Duodenal mucosa (tissue), 2 donors: Measurements from ENCODE around the gene ZNF407.

Source experiments
- H3K27ac ChIP-seq: one replicate; pipeline ENCODE4 v1.7.0; 2013; ENCODE audit warnings: low read depth, low read length
- H3K27me3 ChIP-seq, 2 donors: one replicate each; pipeline ENCODE4 v1.7.0; 2013; ENCODE audit warnings: low read length in 2 of 2, control low read depth in 1 of 2; ENCODE audit not compliant: insufficient read depth in 2 of 2, control insufficient read depth in 1 of 2
- H3K36me3 ChIP-seq, 2 donors: one replicate each; pipeline ENCODE4 v1.7.0; 2013; ENCODE audit warnings: low read length in 2 of 2, control low read depth in 1 of 2; ENCODE audit not compliant: insufficient read depth in 2 of 2, control insufficient read depth in 1 of 2
- H3K4me1 ChIP-seq, 2 donors: one replicate each; pipeline ENCODE4 v1.7.0; 2013; ENCODE audit warnings: low read length in 2 of 2, control low read depth in 1 of 2; ENCODE audit not compliant: insufficient read depth in 2 of 2, control insufficient read depth in 1 of 2
- H3K4me3 ChIP-seq, 2 donors: one replicate each; pipeline ENCODE4 v1.7.0; 2013; ENCODE audit warnings: low read length in 2 of 2, low read depth in 1 of 2
- H3K9ac ChIP-seq, 2 donors: one replicate each; pipeline ENCODE4 v1.7.0; 2013; ENCODE audit warnings: low read length in 2 of 2, low read depth in 1 of 2
- H3K9me3 ChIP-seq, 2 donors: one replicate each; pipeline ENCODE4 v1.7.0; 2013; ENCODE audit warnings: low read length in 2 of 2, control low read depth in 1 of 2; ENCODE audit not compliant: control insufficient read depth in 1 of 2

Gene ZNF407

DNA sequence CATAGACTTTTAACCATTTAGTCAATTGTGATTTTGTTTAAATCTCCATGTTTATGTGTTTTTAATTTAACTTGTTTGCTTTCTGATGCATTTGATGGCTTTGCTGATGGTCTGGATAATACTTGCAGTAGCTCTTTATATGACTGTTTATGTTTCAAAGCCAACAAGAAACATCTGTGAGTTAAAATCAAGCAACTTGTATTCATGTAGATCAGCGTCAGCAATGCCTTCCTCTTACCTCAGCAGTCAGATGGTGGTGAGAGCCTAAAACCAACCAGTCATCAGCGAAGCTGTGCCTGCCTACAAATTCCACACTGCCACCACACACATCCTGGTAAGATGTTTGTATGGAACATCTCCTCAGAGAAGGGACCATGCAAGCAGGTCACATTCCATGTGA lies 379.4 kb downstream of the ZNF407 start:
- Histone ChIP-seq H3K36me3 (no peaks in the 10 kb centered on the region), H3K27me3 (no peaks in the 10 kb centered on the region), H3K27ac (no peak overlapping the region), H3K9ac (no peak overlapping the region), H3K4me3 (no peak overlapping the region), H3K9me3 (no peaks in the 10 kb centered on the region), H3K4me1 (peaks cover 5 to 18% of the 10 kb centered on the region in 2 donors)

DNA sequence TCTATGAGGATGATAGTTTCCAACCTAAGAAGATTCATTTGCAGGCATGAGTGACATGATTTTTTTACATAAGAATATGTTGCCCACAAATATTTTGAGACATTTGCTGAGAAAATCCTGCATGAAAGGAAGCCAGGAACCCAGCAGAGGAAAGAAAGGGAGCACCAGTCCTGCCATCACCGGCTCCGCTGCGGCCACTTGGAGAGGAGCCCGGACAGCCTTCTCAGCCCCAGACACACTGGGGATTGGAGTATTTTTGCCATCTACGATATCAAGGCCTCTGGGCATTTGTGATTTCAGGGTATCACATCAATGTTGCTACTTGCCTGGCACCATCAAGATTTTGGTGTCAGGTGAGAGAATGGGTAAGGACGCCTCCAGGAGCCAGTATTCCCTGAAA lies 383.0 kb downstream of the ZNF407 start:
- peaks cover 5 to 15% of the 10 kb centered on the region in 2 donors for H3K4me1 ChIP-seq
- no peaks in the 10 kb centered on the region for H3K36me3 ChIP-seq

DNA sequence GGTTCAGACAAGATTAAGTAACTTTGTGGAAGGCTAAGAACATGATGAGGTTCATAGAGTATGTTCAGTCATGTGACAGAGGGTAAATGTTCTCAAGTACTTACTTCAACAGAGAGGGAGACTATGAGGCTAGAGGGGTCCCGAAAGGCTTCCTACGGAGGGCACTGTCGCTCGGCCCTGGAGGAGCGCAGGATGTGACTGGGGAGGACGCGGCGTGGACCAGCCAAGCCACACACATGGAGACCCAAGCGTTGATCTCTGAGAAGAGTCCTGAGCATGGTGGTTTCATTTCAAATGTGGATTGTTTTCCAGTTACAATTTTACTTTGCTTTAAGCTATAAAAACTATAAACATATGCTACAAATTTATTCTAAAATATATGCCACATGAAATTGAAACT lies 383.8 kb downstream of the ZNF407 start:
- no peaks in the 10 kb centered on the region for H3K36me3 ChIP-seq
- H3K27ac ChIP-seq: no peak overlapping the region
- no peak overlapping the region for H3K4me3 ChIP-seq
- no peaks in the 10 kb centered on the region for H3K9me3 ChIP-seq
- no peak overlapping the region for H3K9ac ChIP-seq
- peaks cover 3 to 9% of the 10 kb centered on the region in 2 donors for H3K4me1 ChIP-seq
- no peaks in the 10 kb centered on the region for H3K27me3 ChIP-seq

More for the DNA sequence above, 383.0 kb downstream of the ZNF407 start:
- H3K9ac ChIP-seq: no peak overlapping the region
- H3K4me3 ChIP-seq: no peak overlapping the region
- H3K9me3 ChIP-seq: no peaks in the 10 kb centered on the region
- H3K27me3 ChIP-seq: no peaks in the 10 kb centered on the region
- no peak overlapping the region for H3K27ac ChIP-seq

DNA sequence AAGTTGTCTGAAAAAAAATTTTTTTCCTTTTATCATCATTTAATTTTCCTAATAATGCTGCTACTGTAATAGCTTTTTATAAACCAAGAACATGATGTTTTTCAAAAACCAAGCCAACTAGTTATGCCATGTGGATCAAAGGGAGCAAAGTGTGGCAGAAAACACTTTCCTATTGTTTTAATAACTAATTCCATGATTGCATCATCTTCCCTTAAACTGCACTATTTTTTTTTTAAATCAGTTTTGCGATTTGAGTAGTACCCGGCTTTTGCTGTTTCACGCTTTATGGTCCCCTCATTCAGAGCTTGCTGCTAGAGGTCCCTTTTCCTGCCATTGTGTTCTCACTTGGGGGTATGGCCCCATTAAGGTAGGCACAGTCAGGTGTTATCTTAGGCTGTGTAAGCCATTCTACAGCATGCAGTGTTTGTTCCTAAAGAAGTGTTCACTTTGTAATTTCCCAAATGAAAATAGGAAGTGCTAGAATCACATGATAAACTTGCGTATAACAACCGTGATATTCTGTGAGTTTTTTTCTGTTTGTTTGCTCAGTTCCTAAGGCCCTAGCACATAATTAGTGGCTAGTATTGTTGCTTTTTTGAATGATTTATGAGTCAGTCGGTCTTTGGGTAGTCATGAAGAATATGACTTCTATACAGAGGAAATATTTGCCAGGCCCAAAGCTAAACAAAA lies 385.4 kb downstream of the ZNF407 start:
- Histone ChIP-seq H3K4me3 (no peak overlapping the region), H3K4me1 (no peaks in the 10 kb centered on the region), H3K27ac (no peak overlapping the region), H3K9ac (no peak overlapping the region), H3K36me3 (no peaks in the 10 kb centered on the region), H3K9me3 (no peaks in the 10 kb centered on the region), H3K27me3 (no peaks in the 10 kb centered on the region)

DNA sequence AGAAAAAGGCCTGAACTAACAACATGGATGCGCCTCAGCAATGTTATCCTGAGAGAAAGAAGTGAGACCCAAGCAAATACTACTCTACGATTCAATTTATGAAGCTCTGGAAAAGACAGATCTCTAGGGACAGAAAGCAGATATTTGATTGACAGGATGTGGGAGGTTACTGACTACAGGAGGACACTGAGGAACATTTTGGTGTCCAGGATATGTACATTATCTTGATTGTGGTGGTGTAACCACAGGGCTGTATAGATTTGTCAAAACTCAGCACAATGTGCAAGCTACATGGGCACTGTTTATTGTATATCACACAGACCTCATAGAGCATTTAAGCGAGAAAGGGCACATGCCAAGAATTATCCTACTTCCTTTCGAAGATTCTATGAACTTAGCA lies 391.5 kb downstream of the ZNF407 start:
- Histone ChIP-seq H3K9ac (no peak overlapping the region), H3K9me3 (no peaks in the 10 kb centered on the region), H3K27ac (no peak overlapping the region), H3K36me3 (no peaks in the 10 kb centered on the region), H3K27me3 (no peaks in the 10 kb centered on the region), H3K4me1 (peaks cover 0 to under 1% of the 10 kb centered on the region in 2 donors), H3K4me3 (no peak overlapping the region)

DNA sequence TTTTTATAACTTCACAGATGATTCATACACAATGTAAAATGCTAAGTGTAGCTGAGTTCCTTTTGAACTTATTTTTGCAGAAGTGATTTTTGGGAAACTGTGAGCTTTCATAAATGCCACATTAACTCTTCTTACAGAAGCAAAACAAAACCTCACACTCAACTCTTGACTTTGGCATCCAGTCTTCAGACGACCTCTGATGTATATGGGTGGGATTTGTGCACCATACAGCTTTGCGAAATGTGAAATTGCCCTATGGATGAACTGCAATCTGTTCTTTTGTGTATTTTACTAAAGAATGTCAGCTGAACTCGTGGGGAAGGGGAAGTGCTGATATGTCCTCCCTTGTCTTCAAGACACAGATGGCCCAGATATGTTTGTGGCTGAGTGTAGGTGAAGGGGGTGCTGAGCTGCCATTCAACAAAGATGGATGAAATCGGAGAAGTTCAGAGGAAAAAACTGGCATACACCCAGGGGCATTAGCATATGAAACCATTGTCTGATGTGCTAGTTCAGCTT lies 393.0 kb downstream of the ZNF407 start:
- H3K27ac ChIP-seq: no peak overlapping the region
- no peaks in the 10 kb centered on the region for H3K9me3 ChIP-seq
- no peak overlapping the region for H3K4me3 ChIP-seq
- H3K9ac ChIP-seq: no peak overlapping the region
- no peaks in the 10 kb centered on the region for H3K36me3 ChIP-seq
- H3K4me1 ChIP-seq: peaks cover 0 to 8% of the 10 kb centered on the region in 2 donors
- no peaks in the 10 kb centered on the region for H3K27me3 ChIP-seq

DNA sequence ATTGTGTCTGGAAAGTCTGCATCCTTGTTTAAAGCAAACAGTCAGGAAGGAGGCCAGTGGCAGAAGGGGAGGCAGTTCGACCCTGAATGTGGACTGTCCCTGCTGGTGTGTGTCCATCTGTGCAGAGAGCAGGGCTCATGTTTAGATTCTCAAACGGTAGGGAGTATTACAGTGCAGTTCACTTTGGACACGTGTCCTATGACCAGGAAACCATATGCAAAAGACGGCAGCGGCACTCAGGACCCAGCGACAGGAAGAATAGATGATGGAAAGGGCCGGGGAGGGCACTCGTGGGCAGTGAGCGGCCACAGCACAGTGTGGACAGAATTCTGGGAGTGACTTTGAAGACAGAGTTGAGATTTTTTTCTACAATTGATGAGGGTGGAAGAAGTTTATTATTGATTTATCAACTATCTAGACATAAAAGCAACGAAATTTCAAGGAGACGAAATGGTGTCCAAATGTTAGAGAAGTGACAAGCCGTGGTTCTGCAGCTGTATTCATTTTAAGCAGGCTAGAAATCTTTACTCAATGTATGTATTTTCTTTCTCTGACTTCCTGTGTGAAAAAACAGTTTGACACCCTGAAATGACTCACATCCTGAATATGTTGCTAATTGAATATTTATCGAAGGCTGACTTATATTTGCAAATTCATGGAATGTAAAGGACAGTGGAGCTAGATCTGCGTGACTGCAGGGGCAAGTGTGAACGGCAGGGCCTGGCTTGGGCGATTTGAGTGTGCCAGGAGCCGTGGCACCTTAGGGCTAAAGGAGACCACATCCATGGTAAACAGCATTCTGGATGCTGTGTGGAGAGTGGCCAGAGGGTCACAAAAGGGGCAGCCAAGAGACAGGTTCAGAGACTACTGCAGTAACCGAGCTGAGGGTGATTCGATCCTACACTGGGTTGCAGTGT lies 397.1 kb downstream of the ZNF407 start:
- H3K27ac ChIP-seq: no peak overlapping the region
- H3K4me1 ChIP-seq: peaks cover 0 to 8% of the 10 kb centered on the region in 2 donors
- peak overlapping the region; percentile 11 to 46 for H3K4me3 ChIP-seq

DNA sequence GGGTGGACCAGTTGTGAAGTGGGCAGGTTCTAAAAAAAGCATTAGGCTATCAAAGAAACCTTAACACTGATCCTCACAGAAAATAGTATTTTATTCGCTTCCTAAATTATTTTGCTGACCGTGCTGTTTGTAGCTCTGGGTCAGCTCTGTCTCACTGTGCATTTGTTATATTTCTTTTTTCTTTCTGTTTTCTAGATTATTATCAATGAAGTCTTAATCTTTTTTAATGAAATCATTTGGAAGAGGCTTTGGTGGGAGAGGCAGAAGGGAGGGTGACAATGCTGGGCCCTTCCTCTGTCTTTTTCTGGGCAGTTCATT lies 397.7 kb downstream of the ZNF407 start:
- Histone ChIP-seq H3K4me1 (peaks cover 0 to 8% of the 10 kb centered on the region in 2 donors), H3K9ac (no peak overlapping the region), H3K27me3 (no peaks in the 10 kb centered on the region), H3K27ac (no peak overlapping the region), H3K36me3 (no peaks in the 10 kb centered on the region), H3K4me3 (peak overlapping the region in 1 of 2 donors; percentile 46), H3K9me3 (no peaks in the 10 kb centered on the region)

More for the DNA sequence above, 397.1 kb downstream of the ZNF407 start:
- H3K9ac ChIP-seq: no peak overlapping the region
- no peaks in the 10 kb centered on the region for H3K27me3 ChIP-seq
- no peaks in the 10 kb centered on the region for H3K9me3 ChIP-seq
- no peaks in the 10 kb centered on the region for H3K36me3 ChIP-seq

DNA sequence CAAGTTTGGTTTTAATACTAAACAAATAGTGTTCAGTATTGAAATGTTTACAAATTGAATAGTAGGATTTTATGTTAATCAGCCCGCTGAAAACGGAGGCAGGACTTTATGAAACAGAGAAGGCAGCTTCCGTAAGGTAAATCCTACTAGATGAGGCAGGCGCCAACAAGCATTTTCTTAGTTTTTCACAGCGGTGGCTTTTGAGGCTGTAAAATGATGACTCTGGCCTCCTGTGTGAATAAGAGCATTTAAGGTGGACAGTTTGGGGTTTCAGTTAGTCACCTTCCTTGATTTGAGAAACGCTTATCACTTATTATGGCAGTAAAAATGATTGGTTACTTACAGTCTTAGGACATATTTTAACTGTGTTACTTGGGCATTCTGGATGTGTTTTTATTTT lies 398.4 kb downstream of the ZNF407 start:
- H3K36me3 ChIP-seq: no peaks in the 10 kb centered on the region
- H3K4me3 ChIP-seq: no peak overlapping the region
- peaks cover 0 to 8% of the 10 kb centered on the region in 2 donors for H3K4me1 ChIP-seq
- H3K27ac ChIP-seq: no peak overlapping the region
- H3K9ac ChIP-seq: no peak overlapping the region
- H3K27me3 ChIP-seq: no peaks in the 10 kb centered on the region
- H3K9me3 ChIP-seq: no peaks in the 10 kb centered on the region

DNA sequence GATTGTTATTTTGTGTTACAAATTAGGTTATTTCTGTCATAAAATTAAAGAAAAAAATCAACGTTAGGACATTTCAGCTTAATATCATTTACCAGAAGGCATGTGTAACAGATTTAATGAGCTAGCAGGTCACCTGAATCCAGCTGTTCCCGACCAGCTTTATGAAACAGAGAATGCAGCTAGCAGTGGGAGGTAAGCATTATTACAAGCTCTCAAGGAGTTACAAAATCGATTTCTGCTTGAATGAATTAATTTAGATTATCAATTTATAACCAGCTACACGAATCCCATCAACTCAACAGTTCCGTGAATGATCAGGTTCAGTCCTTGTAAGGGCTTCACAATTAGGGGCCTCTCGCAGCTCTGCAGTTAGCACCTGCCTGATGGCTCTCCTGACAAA lies 399.3 kb downstream of the ZNF407 start:
- Histone ChIP-seq H3K4me3 (no peak overlapping the region), H3K9ac (no peak overlapping the region), H3K9me3 (no peaks in the 10 kb centered on the region), H3K36me3 (no peaks in the 10 kb centered on the region), H3K4me1 (peaks cover 0 to 8% of the 10 kb centered on the region in 2 donors), H3K27ac (no peak overlapping the region), H3K27me3 (no peaks in the 10 kb centered on the region)
